ENCODE measurements around the gene NLGN1. TPM values are rescaled to one million over a fixed set of nuclear protein-coding genes. Genes with fewer than 3 reads are reported as not detected.

NLGN1 gene
- total and polyA plus RNA-seq, 2 of the 13 experiments (the other 11 are each of a cell fraction or from before 2014, with no cell fraction given), result not detected

DNA sequence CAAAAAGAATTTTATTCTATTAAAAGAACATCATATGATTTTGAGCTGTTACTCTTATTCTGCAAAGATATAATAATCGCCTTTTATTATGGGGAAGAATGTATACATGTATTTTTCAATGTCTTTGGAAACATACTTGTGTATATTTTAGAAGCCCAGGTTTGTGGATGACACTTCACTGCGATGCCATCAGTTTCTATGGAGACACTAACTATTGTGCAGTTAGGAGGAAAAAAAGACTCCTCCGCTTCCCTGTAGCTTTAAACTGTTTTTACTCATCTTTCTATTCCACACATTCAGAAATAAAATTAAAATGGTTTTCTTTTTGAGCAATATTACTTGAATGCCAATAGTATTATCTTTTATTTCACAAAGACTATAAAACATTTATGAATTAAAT, 305.0 kb downstream of the NLGN1 start:
- FAIRE-seq (no peak), ATAC-seq (no peak), DNase-seq (ENCODE audit: low spot score) (no peak)
- Histone ChIP-seq H3K4me2 (ENCODE audit: low read depth, low read length) (no peak overlapping the region), H4K20me1 (ENCODE audit: insufficient read depth, low read length) (no peaks in the 10 kb centered on the region), H3K27ac (ENCODE audit: extremely low read length, insufficient read depth, low read length) (no peak overlapping the region), H3K27me3 (ENCODE audit: control insufficient read depth in 1 of 2, insufficient read depth in 2 of 2, low read length in 2 of 2) (no peaks in the 10 kb centered on the region), H2AFZ (ENCODE audit: low read length) (no peak overlapping the region), H3K79me2 (ENCODE audit: insufficient read depth, low read length) (no peaks in the 10 kb centered on the region), H3K36me3 (replicated peaks in 1 of 2; ENCODE audit: control insufficient read depth in 1 of 2, insufficient read depth in 2 of 2, low read length in 2 of 2) (no peaks in the 10 kb centered on the region), H3K4me1 (ENCODE audit: insufficient read depth, low read length) (no peaks in the 10 kb centered on the region), H3K9ac (ENCODE audit: insufficient read depth, low read depth, low read length) (no peak overlapping the region), H3K4me3 (replicated peaks in 1 of 3; ENCODE audit: insufficient read depth in 1 of 3, low read depth in 2 of 3, low read length in 3 of 3) (no peak overlapping the region), H3K9me3 (ENCODE audit: low read length) (no peaks in the 10 kb centered on the region)
- WGBS (ENCODE audit: low lambda C conversion rate), result 33% methylated on average over 3 of the region's 3 CpGs
- in situ Hi-C loops (cut with HindIII; ENCODE audit: extremely low pct_ligation_motif_present, low pct_unique_long_range_greater_than_20kb), result no loop called here
- intact Hi-C loops (cut with micrococcal nuclease; ENCODE audit: unreplicated experiment), result no loop called here
- CTCF ChIA-PET (ENCODE audit: low intra/inter-chr PET ratio, low total read pairs), result no interaction called here
- no TSS peak for BruUV-seq (replicated peaks)
- no peak for TF ChIP-seq ZNF768 (CRISPR knock-in tag; IDR thresholded peaks at IDR 0.05)
- TF ChIP-seq ZNF562 (CRISPR knock-in tag; IDR thresholded peaks at IDR 0.05; ENCODE audit: borderline replicate concordance), result no peak
- TF ChIP-seq ZNF775 (CRISPR knock-in tag; IDR thresholded peaks at IDR 0.05; ENCODE audit: borderline replicate concordance), result no peak
- POLR2A ChIA-PET, result no interaction called here

GRCh38 chr3:173703771-173704170, 306.2 kb downstream of the NLGN1 start:
- intact Hi-C loops (cut with micrococcal nuclease; ENCODE audit: unreplicated experiment), result no loop called here
- H3K4me1 ChIP-seq (ENCODE audit: insufficient read depth, low read length), result no peaks in the 10 kb centered on the region
- CTCF ChIA-PET (ENCODE audit: low intra/inter-chr PET ratio, low total read pairs), result no interaction called here
- BruUV-seq (replicated peaks), result no TSS peak
- no peaks in the 10 kb centered on the region for H3K79me2 ChIP-seq (ENCODE audit: insufficient read depth, low read length)
- WGBS (ENCODE audit: low lambda C conversion rate), result 16% methylated on average over 3 of the region's 3 CpGs
- no peak for ATAC-seq
- no peaks in the 10 kb centered on the region for H3K9me3 ChIP-seq (ENCODE audit: low read length)
- no peak overlapping the region for H3K4me2 ChIP-seq (ENCODE audit: low read depth, low read length)
- in situ Hi-C loops (cut with HindIII; ENCODE audit: extremely low pct_ligation_motif_present, low pct_unique_long_range_greater_than_20kb), result no loop called here
- H3K27me3 ChIP-seq (ENCODE audit: control insufficient read depth in 1 of 2, insufficient read depth in 2 of 2, low read length in 2 of 2), result no peaks in the 10 kb centered on the region
- no peak overlapping the region for H2AFZ ChIP-seq (ENCODE audit: low read length)
- POLR2A ChIA-PET, result no interaction called here
- H3K4me3 ChIP-seq (replicated peaks in 1 of 3; ENCODE audit: insufficient read depth in 1 of 3, low read depth in 2 of 3, low read length in 3 of 3), result no peak overlapping the region
- H3K27ac ChIP-seq (ENCODE audit: extremely low read length, insufficient read depth, low read length), result no peak overlapping the region
- H4K20me1 ChIP-seq (ENCODE audit: insufficient read depth, low read length), result no peaks in the 10 kb centered on the region
- no peak for FAIRE-seq
- no peaks in the 10 kb centered on the region for H3K36me3 ChIP-seq (replicated peaks in 1 of 2; ENCODE audit: control insufficient read depth in 1 of 2, insufficient read depth in 2 of 2, low read length in 2 of 2)
- DNase-seq (ENCODE audit: low spot score), result no peak
- H3K9ac ChIP-seq (ENCODE audit: insufficient read depth, low read depth, low read length), result no peak overlapping the region
- TF ChIP-seq ZNF281 (CRISPR knock-in tag; IDR thresholded peaks at IDR 0.05; ENCODE audit: borderline replicate concordance) (no peak), ZFAT (CRISPR knock-in tag; conservative IDR thresholded peaks at IDR 0.05) (no peak), ATF6 (CRISPR knock-in tag; conservative IDR thresholded peaks at IDR 0.05) (no peak), ZNF33B (CRISPR knock-in tag; IDR thresholded peaks at IDR 0.05) (no peak), ARID2 (CRISPR knock-in tag; IDR thresholded peaks at IDR 0.05; ENCODE audit: borderline replicate concordance) (no peak), ZNF343 (CRISPR knock-in tag; IDR thresholded peaks at IDR 0.05) (no peak), USF2 (IDR thresholded peaks at IDR 0.05; ENCODE audit: low read depth, low read length) (no peak), USF2 (CRISPR knock-in tag; IDR thresholded peaks at IDR 0.05; ENCODE audit: borderline replicate concordance) (no peak)
